Amygdala (tissue), 56 donors: Measurements from ENCODE around the gene CPAMD8.

Source experiments
- DNase-seq, 56 donors: peaks; one replicate each; lab custom pipeline; 2025; lab: John Stamatoyannopoulos, UW

CPAMD8 gene

GRCh38 chr19:16853066-16853465 lies 173.5 kb downstream of the CPAMD8 start:
- DNase-seq: no peak

GRCh38 chr19:16851031-16851712 lies 175.4 kb downstream of the CPAMD8 start:
- no peak for DNase-seq

- no peak for DNase-seq
Measured at GRCh38 chr19:16850133-16850532, 176.5 kb downstream of the CPAMD8 start.

- no peak for DNase-seq
Measured at GRCh38 chr19:16849168-16849567, 177.4 kb downstream of the CPAMD8 start.

- DNase-seq: no peak
Measured at GRCh38 chr19:16847430-16847829, 179.2 kb downstream of the CPAMD8 start.

- no peak for DNase-seq
Measured at GRCh38 chr19:16846901-16847300, 179.7 kb downstream of the CPAMD8 start.
